C4-2B (cell line): ENCODE results near the gene CLDN9.

Experiments used
- ZFX ChIP-seq: fragments of 450-650 bp; IDR thresholded peaks from 2 replicates; pipeline ENCODE4 v1.6.1; 2017
- TF ChIP-seq, protein P1 (sequence below): fragments of 450-650 bp; conservative IDR thresholded peaks from 2 replicates; pipeline ENCODE4 v1.5.1; 2017; ENCODE audit warnings: mild to moderate bottlenecking

DNA sequence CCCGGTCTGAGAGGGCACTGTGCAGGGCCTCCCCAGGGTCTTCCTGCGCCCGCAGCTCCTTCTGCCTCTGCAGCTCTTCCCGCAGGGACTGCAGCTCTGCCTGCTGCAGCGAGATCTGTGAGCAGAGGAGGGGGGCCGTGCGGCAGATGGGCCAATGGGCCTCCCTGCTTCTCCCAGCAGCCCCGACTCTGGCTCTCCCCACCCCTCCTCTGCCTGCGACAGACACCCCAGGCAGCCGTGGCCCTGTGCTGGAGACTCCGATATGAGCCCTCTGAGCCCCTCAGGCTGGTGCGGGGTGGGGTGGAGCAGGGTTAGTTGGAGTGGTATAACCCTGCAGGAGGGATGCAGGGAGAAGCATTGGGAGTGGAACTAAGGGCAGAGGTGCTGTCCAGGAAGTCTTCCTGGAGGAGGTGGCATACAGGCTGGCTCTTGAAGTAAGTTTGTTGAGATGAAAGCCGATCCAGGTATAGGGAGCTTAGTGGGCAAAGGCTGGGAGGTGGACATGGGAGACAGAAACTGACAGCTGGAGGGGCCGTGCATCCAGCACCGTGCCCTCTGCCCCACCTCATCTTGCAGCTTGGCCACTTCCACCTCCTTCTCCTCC lies 16.1 kb downstream of the CLDN9 start:
- TF ChIP-seq, protein P1, sequence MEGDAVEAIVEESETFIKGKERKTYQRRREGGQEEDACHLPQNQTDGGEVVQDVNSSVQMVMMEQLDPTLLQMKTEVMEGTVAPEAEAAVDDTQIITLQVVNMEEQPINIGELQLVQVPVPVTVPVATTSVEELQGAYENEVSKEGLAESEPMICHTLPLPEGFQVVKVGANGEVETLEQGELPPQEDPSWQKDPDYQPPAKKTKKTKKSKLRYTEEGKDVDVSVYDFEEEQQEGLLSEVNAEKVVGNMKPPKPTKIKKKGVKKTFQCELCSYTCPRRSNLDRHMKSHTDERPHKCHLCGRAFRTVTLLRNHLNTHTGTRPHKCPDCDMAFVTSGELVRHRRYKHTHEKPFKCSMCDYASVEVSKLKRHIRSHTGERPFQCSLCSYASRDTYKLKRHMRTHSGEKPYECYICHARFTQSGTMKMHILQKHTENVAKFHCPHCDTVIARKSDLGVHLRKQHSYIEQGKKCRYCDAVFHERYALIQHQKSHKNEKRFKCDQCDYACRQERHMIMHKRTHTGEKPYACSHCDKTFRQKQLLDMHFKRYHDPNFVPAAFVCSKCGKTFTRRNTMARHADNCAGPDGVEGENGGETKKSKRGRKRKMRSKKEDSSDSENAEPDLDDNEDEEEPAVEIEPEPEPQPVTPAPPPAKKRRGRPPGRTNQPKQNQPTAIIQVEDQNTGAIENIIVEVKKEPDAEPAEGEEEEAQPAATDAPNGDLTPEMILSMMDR, result no peak
- TF ChIP-seq ZFX, result no peak
